Smooth muscle cell (in vitro differentiated cells): Measurements from ENCODE around the gene MED16. TPM values are rescaled to one million over a fixed set of nuclear protein-coding genes. Genes with fewer than 3 reads are reported as not detected.

Experiments
- DNase-seq: peaks from one replicate; lab custom pipeline; 2025; ENCODE audit not compliant: unreplicated experiment; lab: John Stamatoyannopoulos, UW
- H2AFZ ChIP-seq: fragments of 200-600 bp; sonication (generic); 2 replicates; pipeline ENCODE4 v1.6.0; 2016; ENCODE audit warnings: antibody characterized with exemption, low read depth, mild to moderate bottlenecking
- H3F3A ChIP-seq: fragments of 200-600 bp; sonication (generic); 2 replicates; pipeline ENCODE4 v1.6.0; 2017; ENCODE audit warnings: antibody characterized with exemption, low read depth
- H3K27ac ChIP-seq: fragments of 200-600 bp; sonication (generic); 2 replicates; pipeline ENCODE4 v1.5.1; 2016; ENCODE audit warnings: low read depth, mild to moderate bottlenecking
- H3K27me3 ChIP-seq: fragments of 200-600 bp; sonication (generic); 2 replicates; pipeline ENCODE4 v1.6.1; 2016; ENCODE audit warnings: low read depth, mild to moderate bottlenecking
- H3K36me3 ChIP-seq: fragments of 200-600 bp; sonication (generic); 2 replicates; pipeline ENCODE4 v1.5.1; 2016; ENCODE audit warnings: low read depth
- H3K4me1 ChIP-seq: fragments of 200-600 bp; sonication (generic); 2 replicates; pipeline ENCODE4 v1.5.1; 2016; ENCODE audit warnings: low read depth
- H3K4me2 ChIP-seq: fragments of 200-600 bp; sonication (generic); 2 replicates; pipeline ENCODE4 v1.6.0; 2016; ENCODE audit warnings: mild to moderate bottlenecking
- H3K4me3 ChIP-seq: fragments of 200-600 bp; sonication (generic); 2 replicates; pipeline ENCODE4 v1.5.1; 2016; ENCODE audit warnings: mild to moderate bottlenecking
- H3K79me2 ChIP-seq: fragments of 200-600 bp; sonication (generic); 2 replicates; pipeline ENCODE4 v1.6.0; 2016; ENCODE audit warnings: low read depth, mild to moderate bottlenecking
- H3K9ac ChIP-seq: fragments of 200-600 bp; sonication (generic); 2 replicates; pipeline ENCODE4 v1.6.0; 2016; ENCODE audit warnings: low read depth
- H3K9me3 ChIP-seq: fragments of 200-600 bp; sonication (generic); replicated peaks from 2 replicates; pipeline ENCODE4 v1.5.1; 2016; ENCODE audit warnings: low read depth
- H4K20me1 ChIP-seq: fragments of 200-600 bp; sonication (generic); 2 replicates; pipeline ENCODE4 v1.6.0; 2016; ENCODE audit warnings: low read depth
- WGBS: methylation state at CpG from one replicate; pipeline ENCODE4 v1.1.7; 2016; ENCODE audit warnings: low lambda C conversion rate; 5-methylcytosine and 5-hydroxymethylcytosine counted together
- polyA plus RNA-seq: library from polyadenylated mRNA; unstranded; fragments of >200 nt; fragmentation: Nextera tagmentation; extraction: Ambion mirVana; gene quantifications from 2 replicates; pipeline ENCODE4 v1.2.1, GENCODE V29; 2016
- total RNA-seq: library from RNA; depleted of rRNA; stranded (reverse); fragments of >200 nt; gene quantifications from 2 replicates; pipeline ENCODE4 v1.2.3, GENCODE V29; 2014
- TF ChIP-seq, protein P1 (sequence below): fragments of 200-600 bp; sonication (generic); IDR thresholded peaks from 2 replicates; pipeline ENCODE4 v1.5.1; 2017; ENCODE audit warnings: borderline replicate concordance, mild to moderate bottlenecking, antibody characterized with exemption; ENCODE audit not compliant: insufficient read depth, poor library complexity, severe bottlenecking

Gene MED16
- total and polyA plus RNA-seq, 2 experiments from 2014 or later: 25.2 to 87.1 TPM

DNA sequence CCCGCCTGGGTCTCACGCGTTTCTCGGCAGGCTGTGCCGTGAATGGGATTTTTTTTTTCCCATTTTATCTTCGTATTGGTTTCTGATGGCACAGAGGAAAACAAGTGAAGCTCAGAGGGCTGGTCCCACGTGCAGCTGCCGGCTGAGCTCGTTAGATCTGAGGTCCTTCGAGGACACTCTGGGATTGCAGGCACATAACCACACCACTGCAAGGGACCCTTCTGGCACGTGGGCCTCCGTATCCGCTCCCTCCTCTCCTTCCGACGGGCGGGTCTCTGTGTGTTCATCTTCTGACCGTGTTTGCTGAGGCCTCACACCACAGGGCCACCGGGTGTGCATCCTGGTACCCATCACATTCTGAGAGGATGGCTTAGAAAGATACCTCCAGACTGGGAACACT is 16.9 kb downstream of the MED16 start:
- H3F3A ChIP-seq: no peaks in the 10 kb centered on the region
- no peaks in the 10 kb centered on the region for H3K36me3 ChIP-seq
- H3K27me3 ChIP-seq: no peaks in the 10 kb centered on the region
- no peak overlapping the region for H3K4me3 ChIP-seq
- no peaks in the 10 kb centered on the region for H3K4me1 ChIP-seq
- no peak overlapping the region for H3K4me2 ChIP-seq
- TF ChIP-seq, protein P1, sequence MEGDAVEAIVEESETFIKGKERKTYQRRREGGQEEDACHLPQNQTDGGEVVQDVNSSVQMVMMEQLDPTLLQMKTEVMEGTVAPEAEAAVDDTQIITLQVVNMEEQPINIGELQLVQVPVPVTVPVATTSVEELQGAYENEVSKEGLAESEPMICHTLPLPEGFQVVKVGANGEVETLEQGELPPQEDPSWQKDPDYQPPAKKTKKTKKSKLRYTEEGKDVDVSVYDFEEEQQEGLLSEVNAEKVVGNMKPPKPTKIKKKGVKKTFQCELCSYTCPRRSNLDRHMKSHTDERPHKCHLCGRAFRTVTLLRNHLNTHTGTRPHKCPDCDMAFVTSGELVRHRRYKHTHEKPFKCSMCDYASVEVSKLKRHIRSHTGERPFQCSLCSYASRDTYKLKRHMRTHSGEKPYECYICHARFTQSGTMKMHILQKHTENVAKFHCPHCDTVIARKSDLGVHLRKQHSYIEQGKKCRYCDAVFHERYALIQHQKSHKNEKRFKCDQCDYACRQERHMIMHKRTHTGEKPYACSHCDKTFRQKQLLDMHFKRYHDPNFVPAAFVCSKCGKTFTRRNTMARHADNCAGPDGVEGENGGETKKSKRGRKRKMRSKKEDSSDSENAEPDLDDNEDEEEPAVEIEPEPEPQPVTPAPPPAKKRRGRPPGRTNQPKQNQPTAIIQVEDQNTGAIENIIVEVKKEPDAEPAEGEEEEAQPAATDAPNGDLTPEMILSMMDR: no peak
- H4K20me1 ChIP-seq: peaks cover 20% of the 10 kb centered on the region
- no peaks in the 10 kb centered on the region for H3K79me2 ChIP-seq
- H3K9me3 ChIP-seq: no peaks in the 10 kb centered on the region
- no peak for DNase-seq
- no peak overlapping the region for H3K27ac ChIP-seq
- no peak overlapping the region for H2AFZ ChIP-seq
- H3K9ac ChIP-seq: no peak overlapping the region
- 92% methylated on average over 18 of the region's 18 CpGs for WGBS

DNA sequence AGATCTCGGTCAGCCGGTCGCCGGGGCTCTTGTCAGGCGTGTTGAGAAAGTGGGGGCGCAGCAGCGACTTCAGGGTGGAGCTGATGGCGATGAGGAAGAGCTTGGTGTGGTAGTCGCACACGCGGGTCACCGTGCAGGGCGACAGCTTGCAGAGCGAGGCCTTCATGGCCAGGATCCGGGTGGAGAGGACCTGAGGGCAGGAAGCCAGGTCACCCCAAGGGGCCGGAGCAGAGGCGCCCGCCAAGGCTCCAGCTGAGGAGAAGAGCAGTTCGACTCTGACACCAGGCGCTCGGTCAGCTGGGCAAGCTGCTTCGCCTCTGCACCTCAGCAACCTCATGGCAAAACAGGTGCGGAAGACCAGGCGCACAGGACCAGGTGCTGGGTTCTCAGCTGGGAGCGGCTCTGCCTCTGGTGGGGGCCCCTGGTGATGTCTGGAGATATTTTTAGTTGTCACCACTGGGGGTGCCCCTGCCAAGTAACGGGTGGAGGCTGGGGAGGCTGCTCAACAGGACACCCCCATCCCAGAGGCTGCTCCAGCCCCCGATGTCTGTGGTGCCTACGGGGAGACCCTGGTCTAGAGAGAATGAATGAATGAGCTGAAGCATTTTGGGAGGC is 17.6 kb downstream of the MED16 start:
- Histone ChIP-seq H3K9me3 (no peaks in the 10 kb centered on the region), H3F3A (no peaks in the 10 kb centered on the region), H3K4me3 (no peak overlapping the region), H2AFZ (no peak overlapping the region), H3K9ac (no peak overlapping the region), H3K27ac (no peak overlapping the region), H3K36me3 (no peaks in the 10 kb centered on the region), H3K79me2 (no peaks in the 10 kb centered on the region), H4K20me1 (peaks cover 16% of the 10 kb centered on the region), H3K4me1 (no peaks in the 10 kb centered on the region), H3K4me2 (no peak overlapping the region), H3K27me3 (no peaks in the 10 kb centered on the region)
- WGBS: 97% methylated on average over 28 of the region's 28 CpGs
- TF ChIP-seq, protein P1: no peak
- no peak for DNase-seq

DNA sequence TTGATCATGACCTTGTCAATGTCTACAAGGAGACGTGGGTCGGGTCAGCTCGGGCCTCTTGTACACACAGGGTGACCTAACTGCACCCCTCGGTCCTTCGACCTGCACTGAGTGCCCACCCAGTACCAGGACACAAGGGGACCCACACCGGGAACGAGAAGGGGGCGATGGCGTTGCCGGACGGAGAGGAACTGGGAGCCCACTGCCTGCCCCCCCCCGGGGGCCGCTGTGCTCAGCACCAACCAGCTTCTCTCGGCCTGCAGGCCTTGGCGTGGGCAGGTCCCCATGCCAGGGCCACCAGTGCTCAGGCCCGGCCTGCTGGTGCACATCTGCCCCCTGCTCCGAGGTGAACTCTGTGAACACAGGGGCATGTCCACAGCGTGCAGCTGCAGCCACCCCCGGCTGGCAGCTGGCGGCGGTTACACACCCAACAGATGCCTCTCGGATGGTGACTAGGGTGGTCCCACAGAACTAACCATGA is 19.4 kb downstream of the MED16 start:
- no peak overlapping the region for H3K27ac ChIP-seq
- no peaks in the 10 kb centered on the region for H3K36me3 ChIP-seq
- no peak overlapping the region for H2AFZ ChIP-seq
- no peaks in the 10 kb centered on the region for H3F3A ChIP-seq
- H3K4me1 ChIP-seq: no peaks in the 10 kb centered on the region
- no peaks in the 10 kb centered on the region for H3K79me2 ChIP-seq
- H3K4me3 ChIP-seq: no peak overlapping the region
- 93% methylated on average over 22 of the region's 22 CpGs for WGBS
- H3K4me2 ChIP-seq: no peak overlapping the region
- TF ChIP-seq, protein P1: no peak
- no peaks in the 10 kb centered on the region for H3K27me3 ChIP-seq
- H4K20me1 ChIP-seq: peaks cover 18% of the 10 kb centered on the region
- DNase-seq: no peak
- no peaks in the 10 kb centered on the region for H3K9me3 ChIP-seq
- no peak overlapping the region for H3K9ac ChIP-seq

DNA sequence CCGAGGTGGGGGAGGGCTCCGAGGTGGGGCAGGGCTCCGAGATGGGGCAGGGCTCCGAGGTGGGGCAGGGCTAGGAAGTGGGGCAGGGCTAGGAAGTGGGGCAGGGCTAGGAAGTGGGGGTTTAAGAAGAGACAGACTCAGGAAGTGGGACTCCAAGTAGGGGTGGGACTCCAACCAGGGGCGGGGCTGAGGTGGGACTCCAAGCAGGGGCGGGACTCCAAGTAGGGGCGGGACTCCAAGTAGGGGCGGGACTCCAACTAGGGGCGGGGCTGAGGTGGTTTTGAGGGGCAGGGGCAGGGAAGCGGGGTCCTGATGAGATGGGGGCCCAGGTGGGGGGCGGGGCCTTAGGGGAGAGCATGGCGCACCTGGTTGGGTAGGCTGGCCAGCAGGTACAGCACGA is 19.9 kb downstream of the MED16 start:
- 100% methylated on average over 2 of the region's 13 CpGs for WGBS
- no peaks in the 10 kb centered on the region for H3K9me3 ChIP-seq
- no peak for DNase-seq
- H2AFZ ChIP-seq: no peak overlapping the region
- no peaks in the 10 kb centered on the region for H3K36me3 ChIP-seq
- H3K27ac ChIP-seq: no peak overlapping the region
- TF ChIP-seq, protein P1: no peak
- H3K4me2 ChIP-seq: no peak overlapping the region
- H3K4me1 ChIP-seq: no peaks in the 10 kb centered on the region
- no peaks in the 10 kb centered on the region for H3F3A ChIP-seq
- H3K4me3 ChIP-seq: no peak overlapping the region
- H3K79me2 ChIP-seq: no peaks in the 10 kb centered on the region
- no peaks in the 10 kb centered on the region for H3K27me3 ChIP-seq
- peaks cover 18% of the 10 kb centered on the region for H4K20me1 ChIP-seq
- H3K9ac ChIP-seq: no peak overlapping the region
